ENCODE results near the gene SGMS1. TPM values are rescaled to one million over a fixed set of nuclear protein-coding genes. Genes with fewer than 3 reads are reported as not detected.
"Not testable (repeated sequence)": the region's sequence is repeated elsewhere in the genome, so short reads cannot be mapped to it uniquely, and the experiment has no call there.

SGMS1 gene
- polyA plus RNA-seq, 2 of the 4 experiments (the other 2 are of a cell fraction) = 22.7 to 28.2 TPM

DNA sequence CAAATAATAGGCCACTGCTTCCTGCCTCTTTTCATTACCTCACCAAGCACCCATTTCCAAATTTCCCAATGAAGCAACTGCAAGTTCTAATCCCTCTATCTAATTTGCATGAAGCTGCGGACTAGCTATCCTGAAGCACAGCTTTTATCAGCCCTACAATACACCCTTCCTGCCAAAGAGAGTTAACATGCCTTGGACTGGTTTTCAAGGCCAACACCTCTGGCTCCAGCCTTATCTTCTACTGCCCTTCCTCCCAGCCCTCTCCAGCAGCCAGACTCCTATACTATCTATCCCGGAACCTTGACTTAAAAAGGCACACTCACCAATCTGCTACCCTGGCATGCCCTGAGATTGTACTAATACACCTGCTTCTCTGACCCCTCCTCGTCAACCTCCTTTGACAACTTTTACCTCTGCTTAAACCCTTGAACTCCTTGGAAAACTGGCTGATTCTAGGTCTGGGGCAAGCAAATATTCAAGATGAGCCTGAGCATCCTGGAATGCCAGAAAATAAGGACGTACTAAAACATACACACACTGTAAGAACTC lies 73.4 kb downstream of the SGMS1 start (continued):
- TF ChIP-seq, protein P1, sequence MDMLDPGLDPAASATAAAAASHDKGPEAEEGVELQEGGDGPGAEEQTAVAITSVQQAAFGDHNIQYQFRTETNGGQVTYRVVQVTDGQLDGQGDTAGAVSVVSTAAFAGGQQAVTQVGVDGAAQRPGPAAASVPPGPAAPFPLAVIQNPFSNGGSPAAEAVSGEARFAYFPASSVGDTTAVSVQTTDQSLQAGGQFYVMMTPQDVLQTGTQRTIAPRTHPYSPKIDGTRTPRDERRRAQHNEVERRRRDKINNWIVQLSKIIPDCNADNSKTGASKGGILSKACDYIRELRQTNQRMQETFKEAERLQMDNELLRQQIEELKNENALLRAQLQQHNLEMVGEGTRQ (IDR thresholded peaks at IDR 0.05) = no peak

DNA sequence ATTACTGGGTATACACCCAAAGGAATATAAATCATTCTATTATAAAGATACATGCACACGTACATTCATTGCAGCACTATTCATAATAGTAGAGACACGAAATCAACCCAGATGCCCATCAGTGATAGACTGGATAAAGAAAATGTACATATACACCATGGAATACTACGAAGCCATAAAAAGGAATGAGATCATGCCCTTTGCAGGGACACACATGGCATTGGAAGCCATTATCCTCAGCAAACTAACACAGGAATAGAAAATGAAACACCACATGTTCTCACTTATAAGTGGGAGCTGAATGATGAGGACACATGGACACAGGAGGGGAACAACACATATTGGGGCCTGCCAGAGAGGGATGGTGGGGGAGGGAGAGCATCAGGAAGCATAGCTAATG lies 74.6 kb downstream of the SGMS1 start:
- DNase-seq (ENCODE audit: low read depth in 1 of 2, low spot score in 1 of 2); H3K4me3 ChIP-seq; ATAC-seq; H3K27ac ChIP-seq; POLR2A ChIA-PET; H3K4me1 ChIP-seq; H3K4me2 ChIP-seq; CTCF ChIA-PET; FAIRE-seq; H3K9me3 ChIP-seq: not testable (repeated sequence)
- 77% methylated on average over 3 of the region's 3 CpGs for WGBS (ENCODE audit: missing lambda C conversion rate)

DNA sequence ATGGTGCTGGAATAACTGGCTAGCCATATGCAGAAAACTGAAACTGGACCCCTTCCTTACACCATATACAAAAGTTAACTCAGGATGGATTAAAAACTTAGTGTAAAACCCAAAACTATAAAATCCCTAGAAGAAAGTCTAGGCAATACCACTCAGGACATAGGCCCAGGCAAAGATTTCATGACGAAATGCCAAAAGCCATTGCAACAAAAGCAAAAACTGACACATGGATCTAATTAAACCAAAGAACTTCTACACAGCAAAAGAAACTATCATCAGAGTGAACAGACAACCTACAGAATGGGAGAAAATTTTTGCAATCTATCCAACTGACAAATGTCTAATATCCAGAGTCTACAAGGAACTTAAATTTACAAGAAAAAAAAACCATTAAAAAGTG lies 75.3 kb downstream of the SGMS1 start:
- ATAC-seq; H3K27ac ChIP-seq; POLR2A ChIA-PET; CTCF ChIA-PET; H3K4me1 ChIP-seq; H3K4me2 ChIP-seq; DNase-seq (ENCODE audit: low read depth in 1 of 2, low spot score in 1 of 2); H3K9me3 ChIP-seq; FAIRE-seq; H3K4me3 ChIP-seq: not testable (repeated sequence)
- 96% methylated on average over 1 of the region's 1 CpG for whole genome bisulfite sequencing (ENCODE audit: missing lambda C conversion rate)

DNA sequence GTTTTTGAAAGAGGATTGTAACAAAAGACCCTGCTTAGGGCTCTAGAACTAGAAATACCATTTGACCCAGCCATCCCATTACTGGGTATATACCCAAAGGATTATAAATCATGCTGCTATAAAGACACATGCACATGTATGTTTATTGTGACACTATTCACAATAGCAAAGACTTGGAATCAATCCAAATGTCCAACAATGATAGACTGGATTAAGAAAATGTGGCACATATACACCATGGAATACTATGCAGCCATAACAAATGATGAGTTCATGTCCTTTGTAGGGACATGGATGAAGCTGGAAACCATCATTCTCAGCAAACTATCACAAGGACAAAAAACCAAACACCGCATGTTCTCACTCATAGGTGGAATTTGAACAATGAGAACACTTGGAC lies 77.5 kb downstream of the SGMS1 start:
- FAIRE-seq; CTCF ChIA-PET; H3K4me1 ChIP-seq; H3K9me3 ChIP-seq; ATAC-seq; POLR2A ChIA-PET; H3K27ac ChIP-seq; H3K4me3 ChIP-seq; H3K4me2 ChIP-seq; DNase-seq (ENCODE audit: low read depth in 1 of 2, low spot score in 1 of 2): not testable (repeated sequence)
- WGBS (ENCODE audit: missing lambda C conversion rate) = 83% methylated on average over 1 of the region's 1 CpG

DNA sequence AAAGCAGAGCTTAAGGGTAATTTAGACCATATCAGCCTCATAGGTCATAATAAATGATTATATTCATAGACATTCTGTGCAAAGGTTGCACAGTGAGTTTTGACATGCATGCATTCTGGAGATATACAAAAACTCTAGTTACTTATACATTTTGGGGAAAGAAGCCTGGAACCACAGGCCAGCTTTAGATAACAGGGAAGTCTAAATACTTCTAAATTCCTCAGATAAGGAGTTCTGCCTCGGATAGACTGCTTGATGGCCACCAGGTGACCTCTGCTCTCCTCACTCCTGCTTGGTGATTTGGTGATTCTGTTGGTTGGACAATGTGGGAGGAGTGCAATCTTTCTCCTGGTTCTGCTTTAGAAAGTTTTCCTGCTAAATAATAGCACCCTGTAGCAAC lies 77.9 kb downstream of the SGMS1 start:
- Histone ChIP-seq H3K4me1 (no peaks in the 10 kb centered on the region), H3K27ac (no peak overlapping the region), H3K4me3 (no peak overlapping the region), H3K4me2 (no peak overlapping the region), H3K9me3 (0 out of 3 replicates have a peak, but pooled peaks cover 4% of the 10 kb centered on the region)
- TF ChIP-seq, protein P2, sequence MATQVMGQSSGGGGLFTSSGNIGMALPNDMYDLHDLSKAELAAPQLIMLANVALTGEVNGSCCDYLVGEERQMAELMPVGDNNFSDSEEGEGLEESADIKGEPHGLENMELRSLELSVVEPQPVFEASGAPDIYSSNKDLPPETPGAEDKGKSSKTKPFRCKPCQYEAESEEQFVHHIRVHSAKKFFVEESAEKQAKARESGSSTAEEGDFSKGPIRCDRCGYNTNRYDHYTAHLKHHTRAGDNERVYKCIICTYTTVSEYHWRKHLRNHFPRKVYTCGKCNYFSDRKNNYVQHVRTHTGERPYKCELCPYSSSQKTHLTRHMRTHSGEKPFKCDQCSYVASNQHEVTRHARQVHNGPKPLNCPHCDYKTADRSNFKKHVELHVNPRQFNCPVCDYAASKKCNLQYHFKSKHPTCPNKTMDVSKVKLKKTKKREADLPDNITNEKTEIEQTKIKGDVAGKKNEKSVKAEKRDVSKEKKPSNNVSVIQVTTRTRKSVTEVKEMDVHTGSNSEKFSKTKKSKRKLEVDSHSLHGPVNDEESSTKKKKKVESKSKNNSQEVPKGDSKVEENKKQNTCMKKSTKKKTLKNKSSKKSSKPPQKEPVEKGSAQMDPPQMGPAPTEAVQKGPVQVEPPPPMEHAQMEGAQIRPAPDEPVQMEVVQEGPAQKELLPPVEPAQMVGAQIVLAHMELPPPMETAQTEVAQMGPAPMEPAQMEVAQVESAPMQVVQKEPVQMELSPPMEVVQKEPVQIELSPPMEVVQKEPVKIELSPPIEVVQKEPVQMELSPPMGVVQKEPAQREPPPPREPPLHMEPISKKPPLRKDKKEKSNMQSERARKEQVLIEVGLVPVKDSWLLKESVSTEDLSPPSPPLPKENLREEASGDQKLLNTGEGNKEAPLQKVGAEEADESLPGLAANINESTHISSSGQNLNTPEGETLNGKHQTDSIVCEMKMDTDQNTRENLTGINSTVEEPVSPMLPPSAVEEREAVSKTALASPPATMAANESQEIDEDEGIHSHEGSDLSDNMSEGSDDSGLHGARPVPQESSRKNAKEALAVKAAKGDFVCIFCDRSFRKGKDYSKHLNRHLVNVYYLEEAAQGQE (IDR thresholded peaks at IDR 0.05) = no peak
- TF ChIP-seq KDM1A (IDR thresholded peaks at IDR 0.05; ENCODE audit: low read depth) = no peak
- TF ChIP-seq, protein P1 (IDR thresholded peaks at IDR 0.05) = no peak
- TF ChIP-seq GATA3 (IDR thresholded peaks at IDR 0.05; ENCODE audit: borderline replicate concordance) = no peak
- no peak for TF ChIP-seq CHD2 (IDR thresholded peaks at IDR 0.05; ENCODE audit: low read length, partially characterized antibody)
- TF ChIP-seq HDAC2 (IDR thresholded peaks at IDR 0.05) = no peak
- TF ChIP-seq RCOR1 (IDR thresholded peaks at IDR 0.05; ENCODE audit: low read depth, low read length) = no peak
- no peak for TF ChIP-seq SREBF2 (IDR thresholded peaks at IDR 0.05)
- TF ChIP-seq ZC3H11A (IDR thresholded peaks at IDR 0.05) = no peak
- TF ChIP-seq, protein P3, sequence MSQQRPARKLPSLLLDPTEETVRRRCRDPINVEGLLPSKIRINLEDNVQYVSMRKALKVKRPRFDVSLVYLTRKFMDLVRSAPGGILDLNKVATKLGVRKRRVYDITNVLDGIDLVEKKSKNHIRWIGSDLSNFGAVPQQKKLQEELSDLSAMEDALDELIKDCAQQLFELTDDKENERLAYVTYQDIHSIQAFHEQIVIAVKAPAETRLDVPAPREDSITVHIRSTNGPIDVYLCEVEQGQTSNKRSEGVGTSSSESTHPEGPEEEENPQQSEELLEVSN (IDR thresholded peaks at IDR 0.05; ENCODE audit: borderline replicate concordance, low read depth) = no peak
- TF ChIP-seq EHF (CRISPR knock-in tag; IDR thresholded peaks at IDR 0.05) = no peak
- TF ChIP-seq CBX2 (IDR thresholded peaks at IDR 0.05; ENCODE audit: borderline replicate concordance, low read depth) = no peak
- CTCF ChIA-PET = no interaction called here
- FAIRE-seq (no peak), ATAC-seq (no peak), DNase-seq (ENCODE audit: low read depth in 1 of 2, low spot score in 1 of 2) (no peak)
- 78% methylated on average over 1 of the region's 1 CpG for WGBS (ENCODE audit: missing lambda C conversion rate)
- POLR2A ChIA-PET = no interaction called here

Data from A549 (cell line).